ENCODE measurements around the gene CHCHD3.

GRCh38 chr7:133119067-133119466, 37.2 kb upstream of the CHCHD3 start:
- TF ChIP-seq CTCF (conservative IDR thresholded peaks at IDR 0.05; ENCODE audit: low read depth, low read length) (no peak), POLR2A (IDR thresholded peaks at IDR 0.05; ENCODE audit: low read depth, low read length) (no peak), RFX5 (IDR thresholded peaks at IDR 0.05; ENCODE audit: low read depth, low read length) (no peak), CEBPB (IDR thresholded peaks at IDR 0.05; ENCODE audit: low read depth, low read length) (no peak), ELK1 (IDR thresholded peaks at IDR 0.05; ENCODE audit: borderline replicate concordance, low read depth, low read length) (no peak), RAD21 (IDR thresholded peaks at IDR 0.05; ENCODE audit: low read length) (no peak)
